PC-9 (cell line): Measurements from ENCODE around the gene LCLAT1.

Source experiments
- CTCF ChIP-seq: fragments of 200-600 bp; sonication (generic); conservative IDR thresholded peaks from 2 replicates; pipeline ENCODE4 v1.6.1; 2017; ENCODE audit warnings: mixed run types, antibody characterized with exemption, mild to moderate bottlenecking, moderate library complexity
- EZH2 ChIP-seq: fragments of 200-600 bp; sonication (generic); IDR thresholded peaks from 2 replicates; pipeline ENCODE4 v1.8.0; 2017; ENCODE audit warnings: antibody characterized with exemption, low read depth

DNA sequence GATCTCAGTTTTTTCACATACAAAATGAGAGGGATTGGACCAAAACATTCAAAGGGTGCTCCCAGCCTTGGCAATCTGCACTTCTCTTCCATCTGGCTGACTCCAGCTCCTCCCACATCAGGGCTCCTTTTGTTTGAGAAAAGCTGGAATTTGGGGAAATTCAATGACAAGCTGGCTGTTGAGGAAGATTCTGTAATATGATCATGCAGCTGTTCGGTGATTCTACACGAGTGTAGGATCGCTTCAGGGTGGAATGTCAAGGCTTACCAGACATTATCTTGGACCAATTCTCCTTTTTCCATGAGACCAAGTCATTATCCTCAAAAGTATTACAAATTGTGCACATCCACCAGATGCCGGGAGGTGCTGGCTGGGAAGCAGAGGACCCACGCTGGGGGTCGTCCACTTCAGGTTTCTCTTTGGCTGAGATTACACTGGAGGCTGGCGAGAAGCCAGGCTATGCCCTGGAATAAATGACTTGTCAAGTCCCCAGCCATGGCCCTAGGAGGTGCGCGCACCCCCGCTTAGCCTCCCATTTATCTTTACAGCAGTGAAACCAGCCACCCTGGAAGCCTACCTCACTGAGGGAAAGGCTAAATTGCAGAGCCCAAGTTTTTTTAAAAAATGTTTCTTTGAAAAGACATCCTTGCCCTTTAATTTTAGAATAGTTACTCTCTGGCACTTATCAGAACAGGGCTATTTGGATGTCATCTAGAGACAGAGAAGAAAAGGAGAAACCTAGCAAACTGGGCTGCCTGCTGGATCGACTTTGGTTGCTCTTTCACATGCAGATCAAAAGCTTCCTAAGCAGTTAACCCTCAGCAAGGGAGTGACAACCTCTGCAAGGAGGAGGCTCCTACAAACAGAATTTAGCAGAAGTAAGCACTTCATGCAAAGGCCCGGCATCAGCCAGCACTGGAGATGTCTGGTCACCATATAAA, 42.5 kb upstream of the LCLAT1 start:
- TF ChIP-seq EZH2 = no peak
- TF ChIP-seq CTCF = no peak
